ENCODE measurements around the gene SIRPB2. TPM values are rescaled to one million over a fixed set of nuclear protein-coding genes. Genes with fewer than 3 reads are reported as not detected.
A peak's percentile ranks its signal among the peaks of the same experiment; 100 is the strongest.

SIRPB2 gene
- total and polyA plus RNA-seq, 2 donors (not counting 1 experiment from before 2014, with no cell fraction given): not detected

GRCh38 chr20:1465470-1466210 is 25.6 kb downstream of the SIRPB2 start:
- Histone ChIP-seq H3K27me3 (ENCODE audit: control insufficient read depth, insufficient read depth, low read length) (peaks cover 2% of the 10 kb centered on the region), H3K36me3 (ENCODE audit: control insufficient read depth, insufficient read depth, low read length) (no peaks in the 10 kb centered on the region), H4K20me1 (ENCODE audit: control insufficient read depth, extremely low read depth, insufficient read depth, low read length) (no peaks in the 10 kb centered on the region), H3K79me2 (ENCODE audit: control insufficient read depth, insufficient read depth, low read length) (peaks cover 35% of the 10 kb centered on the region), H3K27ac (ENCODE audit: insufficient read depth, low read length) (peak overlapping the region; percentile 85), H3K4me2 (ENCODE audit: extremely low read depth, insufficient read depth, low read length) (peak overlapping the region; percentile 36), H3K9ac (ENCODE audit: insufficient read depth, low read length) (peak overlapping the region; percentile 91), H3K4me3 (replicated peaks in 1 of 4; ENCODE audit: control extremely low read depth in 1 of 4, insufficient read depth in 1 of 4, low read depth in 3 of 4, low read length in 4 of 4) (peak overlapping the region; percentile 84 to 91 (median 88)), H2AFZ (ENCODE audit: low read length) (no peak overlapping the region), H3K9me3 (ENCODE audit: control insufficient read depth, insufficient read depth, low read depth, low read length) (no peaks in the 10 kb centered on the region), H3K4me1 (ENCODE audit: control insufficient read depth, extremely low read depth, insufficient read depth, low read length) (peaks cover 8% of the 10 kb centered on the region)
- no peak for TF ChIP-seq CTCF (conservative IDR thresholded peaks at IDR 0.05 in 1 of 2, IDR thresholded peaks at IDR 0.05 in 1 of 2; ENCODE audit: low read depth in 1 of 2, low read length in 2 of 2)
- TF ChIP-seq EZH2 (IDR thresholded peaks at IDR 0.05; ENCODE audit: low read length, missing control alignments): no peak
- DNase-seq (ENCODE audit: low read depth in 2 of 2): peak in 1 of 2 donors; percentile 55

- no peak for TF ChIP-seq EZH2 (IDR thresholded peaks at IDR 0.05; ENCODE audit: low read length, missing control alignments)
- no peak for TF ChIP-seq CTCF (conservative IDR thresholded peaks at IDR 0.05 in 1 of 2, IDR thresholded peaks at IDR 0.05 in 1 of 2; ENCODE audit: low read depth in 1 of 2, low read length in 2 of 2)
- no peaks in the 10 kb centered on the region for H4K20me1 ChIP-seq (ENCODE audit: control insufficient read depth, extremely low read depth, insufficient read depth, low read length)
- H3K9ac ChIP-seq (ENCODE audit: insufficient read depth, low read length): no peak overlapping the region
- H3K79me2 ChIP-seq (ENCODE audit: control insufficient read depth, insufficient read depth, low read length): peaks cover 35% of the 10 kb centered on the region
- peaks cover 2% of the 10 kb centered on the region for H3K36me3 ChIP-seq (ENCODE audit: control insufficient read depth, insufficient read depth, low read length)
- peaks cover 2% of the 10 kb centered on the region for H3K27me3 ChIP-seq (ENCODE audit: control insufficient read depth, insufficient read depth, low read length)
- no peak overlapping the region for H3K27ac ChIP-seq (ENCODE audit: insufficient read depth, low read length)
- DNase-seq (ENCODE audit: low read depth in 2 of 2): peak in 1 of 2 donors; percentile 40
- H3K9me3 ChIP-seq (ENCODE audit: control insufficient read depth, insufficient read depth, low read depth, low read length): no peaks in the 10 kb centered on the region
- peaks cover 5% of the 10 kb centered on the region for H3K4me1 ChIP-seq (ENCODE audit: control insufficient read depth, extremely low read depth, insufficient read depth, low read length)
- no peak overlapping the region for H3K4me2 ChIP-seq (ENCODE audit: extremely low read depth, insufficient read depth, low read length)
- no peak overlapping the region for H3K4me3 ChIP-seq (replicated peaks in 1 of 4; ENCODE audit: control extremely low read depth in 1 of 4, insufficient read depth in 1 of 4, low read depth in 3 of 4, low read length in 4 of 4)
- no peak overlapping the region for H2AFZ ChIP-seq (ENCODE audit: low read length)
Observed at GRCh38 chr20:1463971-1464570, 27.1 kb downstream of the SIRPB2 start.

- no peak overlapping the region for H3K4me2 ChIP-seq (ENCODE audit: extremely low read depth, insufficient read depth, low read length)
- no peak overlapping the region for H3K4me3 ChIP-seq (replicated peaks in 1 of 4; ENCODE audit: control extremely low read depth in 1 of 4, insufficient read depth in 1 of 4, low read depth in 3 of 4, low read length in 4 of 4)
- H3K9ac ChIP-seq (ENCODE audit: insufficient read depth, low read length): no peak overlapping the region
- H3K9me3 ChIP-seq (ENCODE audit: control insufficient read depth, insufficient read depth, low read depth, low read length): no peaks in the 10 kb centered on the region
- peaks cover 5% of the 10 kb centered on the region for H3K4me1 ChIP-seq (ENCODE audit: control insufficient read depth, extremely low read depth, insufficient read depth, low read length)
- peaks cover 2% of the 10 kb centered on the region for H3K36me3 ChIP-seq (ENCODE audit: control insufficient read depth, insufficient read depth, low read length)
- H3K27ac ChIP-seq (ENCODE audit: insufficient read depth, low read length): no peak overlapping the region
- H2AFZ ChIP-seq (ENCODE audit: low read length): no peak overlapping the region
- H3K27me3 ChIP-seq (ENCODE audit: control insufficient read depth, insufficient read depth, low read length): peaks cover 2% of the 10 kb centered on the region
- H4K20me1 ChIP-seq (ENCODE audit: control insufficient read depth, extremely low read depth, insufficient read depth, low read length): no peaks in the 10 kb centered on the region
- peaks cover 35% of the 10 kb centered on the region for H3K79me2 ChIP-seq (ENCODE audit: control insufficient read depth, insufficient read depth, low read length)
- no peak for TF ChIP-seq EZH2 (IDR thresholded peaks at IDR 0.05; ENCODE audit: low read length, missing control alignments)
- TF ChIP-seq CTCF (conservative IDR thresholded peaks at IDR 0.05 in 1 of 2, IDR thresholded peaks at IDR 0.05 in 1 of 2; ENCODE audit: low read depth in 1 of 2, low read length in 2 of 2): no peak
- no peak for DNase-seq (ENCODE audit: low read depth in 2 of 2)
Observed at GRCh38 chr20:1462834-1463233, 28.4 kb downstream of the SIRPB2 start.

Measured in fibroblast of lung (primary cell).